Fibroblast of pulmonary artery (primary cell): Measurements from ENCODE around the gene ASL.
"Not testable (repeated sequence)": the region's sequence is repeated elsewhere in the genome, so short reads cannot be mapped to it uniquely, and the experiment has no call there.

Experiments used
- DNase-seq: peaks from one replicate; pipeline ENCODE4 v3.0.0-alpha.2; 2010; ENCODE audit warnings: low read depth
- H3K4me3 ChIP-seq: replicated peaks from 2 replicates; pipeline ENCODE4 v1.5.1; 2011; ENCODE audit warnings: low read depth, mild to moderate bottlenecking, control low read depth, low read length, moderate library complexity
- CTCF ChIP-seq: IDR thresholded peaks from 2 replicates; pipeline ENCODE4 v1.5.1; 2011; ENCODE audit warnings: mild to moderate bottlenecking, control low read depth, low read length, inconsistent platforms; ENCODE audit errors: missing control alignments

ASL gene

GRCh38 chr7:66043681-66044497 lies 31.7 kb upstream of the ASL start:
- TF ChIP-seq CTCF: no peak
- peak overlapping the region; percentile 34 for H3K4me3 ChIP-seq
- DNase-seq: peak; percentile 31

GRCh38 chr7:66044498-66044854 lies 31.1 kb upstream of the ASL start:
- not testable (repeated sequence) for DNase-seq
- peak overlapping the region; percentile 34 for H3K4me3 ChIP-seq

GRCh38 chr7:66047426-66047825 lies 28.2 kb upstream of the ASL start:
- no peak for TF ChIP-seq CTCF
- no peak overlapping the region for H3K4me3 ChIP-seq
- peak; percentile 93 for DNase-seq

- not testable (repeated sequence) for DNase-seq, H3K4me3 ChIP-seq
Measured at GRCh38 chr7:66049886-66050285, 25.7 kb upstream of the ASL start.

- DNase-seq: no peak
- no peak for TF ChIP-seq CTCF
- no peak overlapping the region for H3K4me3 ChIP-seq
Measured at GRCh38 chr7:66050337-66050957, 25.2 kb upstream of the ASL start.

- no peak for TF ChIP-seq CTCF
- peak; percentile 98 for DNase-seq
- H3K4me3 ChIP-seq: no peak overlapping the region
Measured at GRCh38 chr7:66050990-66051448, 24.6 kb upstream of the ASL start.

- H3K4me3 ChIP-seq: no peak overlapping the region
- TF ChIP-seq CTCF: no peak
Measured at GRCh38 chr7:66052447-66052846, 23.2 kb upstream of the ASL start.

GRCh38 chr7:66054063-66054462 lies 21.6 kb upstream of the ASL start:
- no peak overlapping the region for H3K4me3 ChIP-seq
- TF ChIP-seq CTCF: no peak
- no peak for DNase-seq

More at GRCh38 chr7:66052447-66052846, 23.2 kb upstream of the ASL start:
- no peak for DNase-seq
